Renal pelvis (tissue), 4 donors: ENCODE data around the gene NDRG2. TPM values are rescaled to one million over a fixed set of nuclear protein-coding genes. Genes with fewer than 3 reads are reported as not detected.
"Not testable (repeated sequence)": the region's sequence is repeated elsewhere in the genome, so short reads cannot be mapped to it uniquely, and the experiment has no call there.

Experiments
- DNase-seq: peaks from one replicate; pipeline ENCODE4 v3.0.0-alpha.2; 2013
- polyA plus RNA-seq, 3 donors: library from polyadenylated mRNA; unstranded; fragments of 120-200 nt; gene quantifications; one replicate each; pipeline ENCODE4 v1.2.1, GENCODE V29; 2013; ENCODE audit not compliant: insufficient read length in 3 of 3

NDRG2 gene
- polyA plus RNA-seq, 3 donors: 140 to 195 (median 161) TPM

DNA sequence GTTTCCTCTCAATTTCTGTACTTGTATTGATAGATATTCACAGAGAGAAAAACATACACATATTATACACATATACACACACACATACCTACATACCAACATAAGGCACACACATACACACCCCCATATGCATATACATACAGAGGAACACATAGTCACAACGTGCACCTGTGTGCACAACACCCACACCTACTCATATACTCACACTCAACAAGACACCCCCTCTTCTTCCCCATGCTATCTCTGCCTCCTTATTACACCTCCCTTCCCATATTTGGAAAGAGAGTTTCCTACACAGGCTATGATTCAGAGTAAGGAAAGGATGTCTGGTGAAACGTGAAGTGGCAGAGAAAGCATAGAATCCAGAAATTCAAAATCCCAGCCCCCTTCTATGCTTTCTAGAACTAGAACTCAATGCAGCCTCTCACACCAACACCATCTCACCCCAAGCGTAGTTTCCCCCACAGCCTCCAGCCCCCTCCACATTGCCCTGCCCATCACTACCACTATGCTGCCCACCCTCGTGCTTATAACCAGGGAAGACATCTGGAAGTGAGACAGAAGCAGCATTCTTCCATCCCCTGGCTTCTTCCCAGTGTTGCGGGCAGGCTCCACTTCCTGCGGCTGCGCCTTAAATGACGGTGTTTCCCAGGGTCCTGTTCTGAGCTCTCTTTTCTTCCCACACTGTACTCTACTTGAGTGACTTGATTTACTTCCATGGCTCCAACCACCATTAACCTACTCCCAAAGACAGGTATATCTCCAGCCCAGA lies 35.2 kb upstream of the NDRG2 start:
- DNase-seq: no peak

DNA sequence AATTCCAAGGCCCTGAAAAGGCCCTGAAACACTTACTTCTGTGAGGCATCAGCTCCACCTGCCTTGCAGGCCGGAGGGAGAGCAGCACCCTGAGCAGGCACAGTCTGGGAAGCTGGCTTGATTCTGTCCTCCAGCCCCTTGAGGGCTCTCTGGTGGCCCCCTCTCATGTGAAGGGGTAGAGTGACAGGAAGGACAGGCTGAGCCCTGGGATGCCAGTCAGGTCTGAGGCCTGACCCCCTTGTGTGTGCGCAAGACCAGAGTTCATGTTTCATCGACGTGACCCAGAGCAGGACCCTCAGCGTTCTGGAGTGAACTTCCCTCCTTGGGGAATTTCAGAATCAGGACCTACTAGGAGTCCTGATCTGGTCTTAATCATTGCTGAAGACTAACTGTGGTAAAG lies 34.0 kb upstream of the NDRG2 start:
- DNase-seq: no peak

DNA sequence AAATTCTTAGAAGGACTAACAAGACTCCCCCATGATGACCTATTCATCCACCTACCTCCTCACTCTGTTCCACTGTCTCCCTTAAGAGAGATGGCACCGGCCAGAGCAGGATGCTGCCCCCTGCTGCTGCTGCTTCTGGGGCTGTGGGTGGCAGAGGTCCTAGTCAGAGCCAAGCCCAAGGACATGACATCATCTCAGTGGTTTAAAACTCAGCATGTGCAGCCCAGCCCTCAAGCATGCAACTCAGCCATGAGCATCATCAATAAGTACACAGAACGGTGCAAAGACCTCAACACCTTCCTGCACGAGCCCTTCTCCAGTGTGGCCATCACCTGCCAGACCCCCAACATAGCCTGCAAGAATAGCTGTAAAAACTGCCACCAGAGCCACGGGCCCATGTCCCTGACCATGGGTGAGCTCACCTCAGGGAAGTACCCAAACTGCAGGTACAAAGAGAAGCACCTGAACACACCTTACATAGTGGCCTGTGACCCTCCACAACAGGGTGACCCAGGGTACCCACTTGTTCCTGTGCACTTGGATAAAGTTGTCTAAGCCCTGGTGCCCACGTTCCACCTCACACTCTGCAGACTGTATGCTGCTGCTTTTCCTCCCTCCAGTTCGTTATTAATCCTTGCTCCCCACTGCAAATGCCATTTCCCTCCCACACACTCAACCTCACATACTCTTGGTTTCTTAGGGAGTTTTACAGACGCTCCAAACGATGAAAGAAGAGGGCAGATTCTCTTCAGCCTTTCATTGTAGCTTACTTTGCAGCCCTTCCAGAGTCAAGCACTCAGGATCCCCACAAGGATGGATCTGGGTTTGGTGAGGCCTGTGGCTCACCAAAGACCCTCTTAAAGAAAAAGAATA lies 33.2 kb upstream of the NDRG2 start, which contains the start of gene RNASE8:
Gene RNASE8, plus strand, starts transcription at position 20 of the 873 bp plus-strand sequence. Its CDS starts 71 bp downstream, at position 91.
- no peak for DNase-seq

DNA sequence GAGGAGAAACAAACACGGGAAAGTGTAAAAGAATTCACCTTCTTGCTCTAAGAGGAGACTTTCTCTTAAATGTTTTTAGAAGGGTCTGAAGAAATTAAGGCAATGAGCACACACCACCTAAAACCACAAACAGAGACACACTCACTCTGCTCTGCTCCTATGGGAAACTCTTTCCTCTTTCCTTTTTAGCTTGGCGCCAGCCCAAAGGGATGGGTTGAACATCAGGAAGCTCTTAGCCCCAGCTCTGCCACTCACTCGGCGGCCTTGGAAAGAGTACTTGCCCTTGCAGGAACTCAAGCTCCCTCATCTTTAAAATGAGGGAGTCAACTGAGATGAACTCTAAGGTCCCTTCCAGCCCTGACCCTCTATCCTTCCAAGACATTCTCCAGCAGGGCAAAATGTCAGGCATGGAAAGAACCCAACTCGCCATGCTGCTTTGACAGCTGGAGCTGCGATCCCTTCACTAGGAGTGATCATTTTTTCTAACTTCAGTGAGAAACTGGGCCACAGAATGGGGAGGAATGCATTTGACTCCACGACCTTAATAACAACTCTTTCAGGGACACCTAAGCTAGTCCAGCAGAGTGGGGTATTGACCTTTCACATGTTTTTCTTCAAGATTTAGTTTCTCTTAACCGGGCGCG lies 31.8 kb upstream of the NDRG2 start:
- no peak for DNase-seq

DNA sequence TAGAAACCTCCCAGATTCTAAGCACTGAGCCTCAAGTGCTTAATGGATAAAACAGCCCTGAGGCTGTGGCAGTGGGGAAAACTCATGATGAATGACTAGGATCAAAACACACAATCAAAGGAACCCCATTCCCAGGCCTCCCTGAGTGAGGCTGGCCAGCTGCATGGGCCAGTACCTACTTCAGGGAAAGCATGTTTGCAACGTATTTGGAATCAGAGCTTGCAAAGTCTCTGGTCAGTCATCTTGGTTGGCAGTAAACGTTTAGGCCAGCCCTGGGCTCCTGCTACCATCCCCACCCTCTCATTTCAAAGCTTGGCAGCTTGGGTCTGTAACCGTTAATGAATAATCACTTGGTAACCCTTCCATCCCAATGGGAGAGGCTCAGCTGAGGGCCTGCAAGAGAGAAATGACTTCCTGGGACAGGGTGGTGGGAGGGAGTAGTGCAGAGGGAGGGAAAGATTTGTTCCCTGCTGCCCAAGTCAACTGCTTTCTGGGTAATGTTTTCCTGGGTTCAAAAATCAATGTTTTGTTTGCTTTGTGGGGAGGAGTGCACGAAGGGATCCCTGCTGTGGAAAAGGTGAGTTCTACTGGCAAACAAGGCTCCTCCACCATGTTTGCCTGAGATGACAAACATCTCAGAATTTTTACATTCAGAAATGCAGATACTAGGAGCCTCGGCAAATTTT lies 30.7 kb upstream of the NDRG2 start:
- DNase-seq: no peak

DNA sequence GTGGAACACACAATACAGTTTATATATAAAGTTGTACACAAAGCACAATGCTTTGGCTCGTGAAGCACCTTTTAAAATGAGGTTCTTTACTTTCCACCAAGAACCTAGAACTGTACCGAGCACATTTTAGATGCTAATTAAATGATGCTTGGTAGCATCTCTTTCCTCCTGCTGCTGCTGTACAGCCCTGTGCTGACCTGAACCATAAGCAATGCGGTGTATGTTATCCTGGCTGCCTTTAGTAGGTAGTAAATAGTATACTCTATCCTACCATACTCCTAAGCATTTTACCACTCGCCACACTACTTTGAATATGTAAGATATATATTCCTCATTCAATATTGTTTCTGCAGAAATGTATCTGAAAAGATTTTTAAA lies 29.9 kb upstream of the NDRG2 start:
- no peak for DNase-seq

DNA sequence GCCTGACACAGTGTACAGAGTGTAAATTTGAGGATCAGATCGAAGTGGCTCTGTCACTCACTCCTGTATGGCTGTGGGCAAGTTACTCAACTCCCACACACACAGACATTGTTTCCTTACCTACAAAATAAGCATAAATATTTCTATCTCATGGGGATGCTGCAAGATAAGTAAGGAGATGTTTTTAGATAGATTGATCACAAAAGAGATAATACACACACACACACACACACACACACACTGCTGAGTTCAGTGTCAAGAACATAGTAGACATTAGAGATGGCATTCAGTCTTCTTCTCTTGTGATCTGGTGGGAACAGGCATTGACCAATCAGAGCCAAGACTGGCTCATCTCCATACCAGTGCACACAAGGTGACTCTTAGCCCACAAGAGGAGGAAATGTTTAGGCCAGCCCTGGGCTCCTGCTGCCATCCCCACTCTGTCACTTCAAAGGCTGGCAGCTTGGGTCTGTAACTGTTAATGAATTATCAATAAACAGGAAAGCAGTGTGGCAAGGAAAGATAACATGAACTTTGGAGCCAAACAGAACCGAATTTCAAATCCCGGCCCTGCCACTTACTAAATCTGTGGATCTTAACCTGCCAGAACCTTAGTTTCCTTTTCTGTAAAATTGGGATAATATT lies 29.4 kb upstream of the NDRG2 start:
- no peak for DNase-seq

DNA sequence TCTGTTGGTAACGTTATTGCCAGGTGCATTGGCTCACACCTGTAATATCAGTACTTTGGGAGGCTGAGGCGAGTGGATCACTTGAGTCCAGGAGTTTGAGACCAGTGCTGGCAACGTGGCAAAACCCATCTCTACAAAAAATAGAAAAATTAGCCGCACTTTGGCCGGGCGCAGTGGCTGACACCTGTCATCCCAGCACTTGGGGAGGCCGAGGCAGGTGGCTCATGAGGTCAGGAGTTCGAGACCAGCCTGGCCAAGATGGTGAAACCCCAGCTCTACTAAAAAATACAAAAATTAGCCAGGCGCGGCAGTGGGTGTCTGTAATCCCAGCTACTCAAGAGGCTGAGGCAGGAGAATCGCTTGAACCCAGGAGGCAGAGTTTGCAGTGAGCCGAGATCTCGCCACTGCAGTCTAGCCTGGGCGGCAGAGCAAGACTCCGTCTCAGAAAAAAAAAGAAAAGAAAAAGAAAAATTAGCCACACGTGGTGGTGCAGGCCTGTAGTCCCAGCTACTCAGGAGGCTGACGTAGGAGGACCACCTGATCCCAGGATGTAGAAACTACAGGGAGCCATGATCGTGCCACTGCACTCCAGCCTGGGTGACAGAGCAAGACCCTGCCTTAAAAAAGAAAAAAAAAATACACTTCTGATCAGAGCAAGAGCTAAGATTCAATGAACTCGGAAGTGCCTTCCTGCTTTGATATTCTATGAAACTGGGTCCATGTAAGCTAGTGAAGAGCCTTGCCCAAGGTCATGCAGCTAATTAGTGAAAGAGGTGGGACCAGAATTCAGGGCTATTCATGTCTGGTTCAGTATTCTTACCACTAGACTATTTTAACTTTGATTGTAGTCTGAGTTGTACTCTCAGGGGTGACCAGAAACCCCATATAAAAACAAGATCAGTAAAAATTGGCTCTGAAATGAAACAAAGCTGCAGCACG lies 28.6 kb upstream of the NDRG2 start:
- no peak for DNase-seq

DNA sequence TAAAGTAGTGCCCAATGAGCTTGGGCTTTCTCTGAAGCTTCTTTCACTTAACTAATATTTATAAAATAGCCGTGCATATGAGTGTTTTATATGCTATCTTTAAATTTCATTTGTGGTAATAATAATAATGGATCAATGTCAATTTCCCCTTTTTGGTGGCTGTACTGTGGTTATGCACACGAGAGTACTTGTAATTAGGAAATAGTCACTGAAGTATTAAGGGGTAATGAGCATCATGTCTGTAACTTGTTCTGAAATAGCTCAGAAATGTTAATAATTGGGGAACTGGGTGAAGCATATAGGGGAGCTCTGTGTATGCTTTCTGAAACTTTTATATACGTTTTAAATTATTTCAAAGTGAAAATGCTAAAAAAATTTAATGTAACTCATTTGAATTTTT lies 25.7 kb upstream of the NDRG2 start:
- DNase-seq: no peak

DNA sequence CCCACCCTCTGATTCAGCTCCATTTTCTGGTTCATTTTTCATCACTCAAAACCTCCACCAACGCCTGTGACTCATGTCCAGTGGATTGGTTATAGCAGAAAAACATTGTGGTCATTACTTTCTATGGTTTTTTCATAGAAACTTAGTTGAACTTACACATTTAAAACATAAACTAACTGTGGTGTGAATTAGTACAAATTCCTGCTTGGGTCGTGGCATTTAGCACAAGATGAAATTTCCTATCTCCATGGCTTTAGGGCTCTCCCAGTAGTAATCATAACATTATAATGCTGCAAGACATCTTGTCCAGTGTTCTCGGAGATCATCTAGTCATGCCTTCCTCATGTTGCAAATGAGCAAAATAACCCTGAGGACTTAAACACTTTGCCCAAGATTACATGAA lies 24.4 kb upstream of the NDRG2 start:
- DNase-seq: no peak

DNA sequence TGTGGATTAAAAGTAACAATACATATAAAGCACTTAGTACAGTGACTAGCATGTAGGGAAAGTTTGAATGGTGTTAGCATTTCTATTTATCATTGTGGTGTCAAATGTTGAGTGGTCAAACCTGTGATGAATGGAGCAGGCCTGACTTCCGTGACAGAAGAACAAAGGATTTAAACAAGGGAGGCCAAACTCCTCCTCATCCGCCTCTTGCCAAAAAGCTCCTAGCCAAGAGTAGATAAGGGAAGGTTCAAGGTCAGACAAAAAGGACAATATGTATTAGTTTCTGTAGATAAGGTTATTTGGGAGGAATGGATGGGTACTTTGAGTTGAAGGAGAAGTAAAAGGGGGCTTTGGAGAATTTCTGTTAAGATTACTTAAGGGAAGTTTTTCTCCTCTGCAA lies 23.8 kb upstream of the NDRG2 start:
- no peak for DNase-seq

DNA sequence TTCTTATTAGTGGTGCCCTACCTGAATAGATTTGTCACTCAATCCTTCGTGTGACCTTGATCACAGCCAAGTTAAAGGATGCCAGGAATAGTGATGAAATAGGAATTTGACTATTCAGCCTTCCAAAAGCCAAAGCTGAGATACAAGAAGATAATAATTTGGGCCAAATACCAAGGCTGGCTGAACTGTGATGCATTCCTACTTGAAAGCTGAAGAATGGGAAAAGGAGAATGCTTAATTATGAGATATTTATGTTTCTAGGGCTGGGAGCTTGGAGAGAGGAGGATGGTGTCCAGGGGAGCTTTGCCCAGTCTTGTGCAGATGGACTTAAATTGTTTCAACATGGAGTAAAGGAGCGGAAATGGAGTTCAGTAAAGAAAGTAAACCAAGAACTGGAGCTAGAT lies 22.5 kb upstream of the NDRG2 start:
- no peak for DNase-seq

DNA sequence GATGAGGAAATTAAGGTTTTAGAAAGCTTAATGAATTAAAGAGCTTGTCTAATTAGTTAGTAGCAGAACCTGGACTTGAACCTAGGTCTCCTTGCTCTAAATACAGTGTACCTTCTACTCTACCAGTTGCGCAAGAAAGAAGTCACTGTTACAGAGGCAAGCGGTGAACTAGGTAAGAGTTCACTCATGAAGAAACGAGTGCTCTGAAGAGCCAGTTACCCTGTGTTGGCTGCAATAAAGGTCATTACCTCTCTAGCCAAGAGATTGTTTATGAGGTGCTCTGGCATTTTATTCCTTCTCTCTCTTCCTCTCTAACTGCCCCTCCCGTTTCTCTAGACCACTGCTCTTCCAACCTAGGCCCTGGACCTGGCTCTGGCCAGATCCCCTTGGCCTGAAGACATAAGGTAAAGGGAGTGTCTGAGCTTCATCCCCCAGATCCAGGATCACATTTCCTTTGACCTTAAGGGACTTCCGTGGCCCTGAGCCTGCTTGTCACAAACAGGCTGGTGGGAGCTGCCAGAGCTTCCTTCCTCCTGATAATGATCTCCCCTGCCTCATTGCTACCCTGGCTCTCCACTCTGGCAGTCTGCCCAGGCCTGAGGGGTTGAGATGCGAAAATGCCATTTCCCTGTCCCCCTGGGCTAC lies 19.2 kb upstream of the NDRG2 start:
- DNase-seq: peak; percentile 28

DNA sequence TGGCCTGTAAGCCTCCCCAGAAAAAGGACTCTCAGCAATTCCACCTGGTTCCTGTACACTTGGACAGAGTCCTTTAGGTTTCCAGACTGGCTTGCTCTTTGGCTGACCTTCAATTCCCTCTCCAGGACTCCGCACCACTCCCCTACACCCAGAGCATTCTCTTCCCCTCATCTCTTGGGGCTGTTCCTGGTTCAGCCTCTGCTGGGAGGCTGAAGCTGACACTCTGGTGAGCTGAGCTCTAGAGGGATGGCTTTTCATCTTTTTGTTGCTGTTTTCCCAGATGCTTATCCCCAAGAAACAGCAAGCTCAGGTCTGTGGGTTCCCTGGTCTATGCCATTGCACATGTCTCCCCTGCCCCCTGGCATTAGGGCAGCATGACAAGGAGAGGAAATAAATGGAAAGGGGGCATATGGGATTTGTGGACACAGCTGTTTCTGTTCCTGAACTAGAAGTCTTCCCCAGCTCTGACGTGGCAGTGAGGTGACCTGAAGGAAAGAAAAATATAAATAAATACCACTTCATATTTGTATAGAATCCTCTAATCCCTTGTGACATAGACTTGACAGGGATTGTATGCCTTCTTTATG lies 18.6 kb upstream of the NDRG2 start:
- no peak for DNase-seq

DNA sequence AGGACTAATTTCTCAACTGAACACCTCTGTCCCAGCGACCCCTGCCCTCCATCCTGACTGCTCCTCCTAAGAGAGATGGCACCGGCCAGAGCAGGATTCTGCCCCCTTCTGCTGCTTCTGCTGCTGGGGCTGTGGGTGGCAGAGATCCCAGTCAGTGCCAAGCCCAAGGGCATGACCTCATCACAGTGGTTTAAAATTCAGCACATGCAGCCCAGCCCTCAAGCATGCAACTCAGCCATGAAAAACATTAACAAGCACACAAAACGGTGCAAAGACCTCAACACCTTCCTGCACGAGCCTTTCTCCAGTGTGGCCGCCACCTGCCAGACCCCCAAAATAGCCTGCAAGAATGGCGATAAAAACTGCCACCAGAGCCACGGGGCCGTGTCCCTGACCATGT lies 18.1 kb upstream of the NDRG2 start:
- no peak for DNase-seq

DNA sequence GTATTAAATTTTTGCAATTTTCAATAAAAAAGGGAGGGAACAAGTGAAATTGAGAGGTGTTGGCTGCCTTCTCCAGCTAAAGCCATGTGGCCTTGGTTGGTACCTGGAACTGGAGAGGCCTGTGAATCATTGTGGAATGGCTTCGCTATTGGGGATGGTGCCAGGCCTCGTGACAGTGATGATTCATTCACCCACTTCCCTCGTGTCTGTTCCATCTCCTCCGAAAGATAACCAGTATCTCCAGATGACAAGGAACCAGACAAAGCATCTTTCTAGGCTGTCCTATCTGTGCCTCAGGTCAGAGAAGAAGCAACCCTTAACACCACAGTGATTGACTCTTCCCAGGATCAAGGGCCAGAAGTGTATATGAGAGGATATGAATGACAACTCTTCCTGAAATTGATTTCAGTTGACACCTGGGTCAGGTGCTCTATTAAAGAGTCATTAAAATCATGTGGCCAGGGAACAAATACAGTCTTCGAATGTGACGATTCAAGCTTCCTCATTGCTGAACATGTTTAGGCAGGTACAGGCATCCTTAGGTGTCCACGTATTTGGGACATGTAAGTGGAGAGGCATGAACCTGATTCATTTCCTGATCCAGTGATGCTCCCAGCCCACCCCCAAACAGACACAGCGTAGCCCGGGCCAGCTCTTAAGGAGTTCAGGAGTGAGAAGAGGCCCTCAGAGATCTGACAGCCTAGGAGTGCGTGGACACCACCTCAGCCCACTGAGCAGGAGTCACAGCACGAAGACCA lies 17.0 kb upstream of the NDRG2 start, which contains the start of gene RNASE7:
Gene RNASE7, plus strand, starts transcription at position 687 of the 758 bp plus-strand sequence. CDS start 631 bp downstream, outside the sequence.
- DNase-seq: no peak

DNA sequence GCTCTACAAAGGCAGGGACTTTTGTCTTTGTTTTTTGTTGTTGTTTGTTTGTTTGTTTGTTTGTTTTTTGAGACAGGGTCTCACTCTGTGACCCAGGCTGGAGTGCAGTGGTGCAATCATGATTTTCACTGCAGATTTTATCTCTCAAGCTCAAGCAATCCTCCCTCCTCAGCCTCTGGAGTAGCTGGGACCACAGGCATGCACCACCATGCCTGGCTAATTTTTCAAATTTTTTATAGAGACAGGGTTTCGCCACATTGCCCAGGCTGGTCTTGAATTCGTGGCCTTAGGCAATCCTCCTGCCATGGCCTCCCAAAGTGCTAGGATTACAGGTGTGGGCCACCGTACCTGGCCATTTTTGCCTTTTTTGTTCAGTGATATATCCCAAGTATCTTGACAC lies 16.1 kb upstream of the NDRG2 start:
- DNase-seq: not testable (repeated sequence)

DNA sequence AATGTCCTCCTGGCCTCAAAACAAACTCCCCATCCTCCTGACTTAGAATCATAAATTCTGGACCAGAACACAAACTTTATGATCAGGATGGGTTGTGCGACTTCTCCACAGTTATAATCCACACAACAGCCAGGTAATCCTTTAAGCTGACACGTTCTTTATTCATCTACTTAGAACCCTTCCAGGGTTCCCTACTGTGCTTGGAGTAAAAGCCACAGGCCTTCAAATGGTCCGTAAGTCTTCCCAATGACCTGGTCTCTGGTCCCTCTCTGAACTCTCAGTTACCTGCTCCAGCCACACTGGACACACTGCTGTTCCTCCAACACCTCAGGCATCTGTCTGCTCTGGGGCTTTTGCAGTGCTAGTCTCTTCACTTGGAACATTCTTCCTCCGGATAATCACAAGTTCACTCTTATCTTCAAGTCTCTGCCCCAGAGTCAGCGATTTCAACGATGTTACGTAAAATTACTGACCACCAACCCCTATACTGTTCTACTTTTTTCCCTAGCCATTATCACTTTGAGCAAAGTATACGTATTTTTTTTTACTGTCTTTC lies 15.6 kb upstream of the NDRG2 start:
- DNase-seq: no peak
